ENCODE measurements around the gene EXOSC5. TPM values are rescaled to one million over a fixed set of nuclear protein-coding genes. Genes with fewer than 3 reads are reported as not detected.
A peak's percentile ranks its signal among the peaks of the same experiment; 100 is the strongest.

The EXOSC5 gene
- total RNA-seq, 1 donor = 14.5 TPM

- no peak for TF ChIP-seq CTCF (IDR thresholded peaks at IDR 0.05; ENCODE audit: extremely low read depth, low read depth, low read length)
- DNase-seq (ENCODE audit: insufficient read length, low spot score, missing footprints) = no peak
- Histone ChIP-seq H3K36me3 (ENCODE audit: insufficient read depth, low read length) (no peaks in the 10 kb centered on the region), H3K27ac (ENCODE audit: low read depth, low read length) (peak overlapping the region; percentile 100), H3K9me3 (ENCODE audit: low read depth, low read length) (no peaks in the 10 kb centered on the region), H3K79me2 (ENCODE audit: insufficient read depth, low read length) (peaks cover 24% of the 10 kb centered on the region), H3K4me1 (ENCODE audit: insufficient read depth, low read length) (peaks cover 18% of the 10 kb centered on the region), H4K20me1 (ENCODE audit: insufficient read depth, low read length) (no peaks in the 10 kb centered on the region), H3K4me3 (ENCODE audit: insufficient read depth, low read length) (peak overlapping the region; percentile 99), H3K4me2 (ENCODE audit: insufficient read depth, low read length) (peak overlapping the region; percentile 98), H3K27me3 (ENCODE audit: insufficient read depth, low read length) (no peaks in the 10 kb centered on the region), H2AFZ (ENCODE audit: low read length) (no peak overlapping the region)
Measured at GRCh38 chr19:41398598-41398997, 1.4 kb upstream of the EXOSC5 start.

- H3K79me2 ChIP-seq (ENCODE audit: insufficient read depth, low read length) = peaks cover 20% of the 10 kb centered on the region
- TF ChIP-seq CTCF (IDR thresholded peaks at IDR 0.05; ENCODE audit: extremely low read depth, low read depth, low read length) = no peak
- no peaks in the 10 kb centered on the region for H4K20me1 ChIP-seq (ENCODE audit: insufficient read depth, low read length)
- H3K4me2 ChIP-seq (ENCODE audit: insufficient read depth, low read length) = peak overlapping the region; percentile 98
- peaks cover 18% of the 10 kb centered on the region for H3K4me1 ChIP-seq (ENCODE audit: insufficient read depth, low read length)
- H3K27ac ChIP-seq (ENCODE audit: low read depth, low read length) = peak overlapping the region; percentile 100
- H2AFZ ChIP-seq (ENCODE audit: low read length) = peak overlapping the region; percentile 91
- H3K9me3 ChIP-seq (ENCODE audit: low read depth, low read length) = no peaks in the 10 kb centered on the region
- H3K36me3 ChIP-seq (ENCODE audit: insufficient read depth, low read length) = no peaks in the 10 kb centered on the region
- H3K4me3 ChIP-seq (ENCODE audit: insufficient read depth, low read length) = peak overlapping the region; percentile 99
- H3K27me3 ChIP-seq (ENCODE audit: insufficient read depth, low read length) = no peaks in the 10 kb centered on the region
- DNase-seq (ENCODE audit: insufficient read length, low spot score, missing footprints) = no peak
Measured at GRCh38 chr19:41398050-41398418, 875 bp upstream of the EXOSC5 start.

GRCh38 chr19:41395355-41395754 is 1.8 kb downstream of the EXOSC5 start:
- no peak overlapping the region for H2AFZ ChIP-seq (ENCODE audit: low read length)
- no peak for DNase-seq (ENCODE audit: insufficient read length, low spot score, missing footprints)
- peaks cover 18% of the 10 kb centered on the region for H3K4me1 ChIP-seq (ENCODE audit: insufficient read depth, low read length)
- H3K9me3 ChIP-seq (ENCODE audit: low read depth, low read length) = no peaks in the 10 kb centered on the region
- peaks cover 17% of the 10 kb centered on the region for H3K79me2 ChIP-seq (ENCODE audit: insufficient read depth, low read length)
- no peak overlapping the region for H3K4me2 ChIP-seq (ENCODE audit: insufficient read depth, low read length)
- peaks cover 9% of the 10 kb centered on the region for H3K36me3 ChIP-seq (ENCODE audit: insufficient read depth, low read length)
- no peak overlapping the region for H3K4me3 ChIP-seq (ENCODE audit: insufficient read depth, low read length)
- H3K27me3 ChIP-seq (ENCODE audit: insufficient read depth, low read length) = no peaks in the 10 kb centered on the region
- no peak for TF ChIP-seq CTCF (IDR thresholded peaks at IDR 0.05; ENCODE audit: extremely low read depth, low read depth, low read length)
- no peak overlapping the region for H3K27ac ChIP-seq (ENCODE audit: low read depth, low read length)
- H4K20me1 ChIP-seq (ENCODE audit: insufficient read depth, low read length) = no peaks in the 10 kb centered on the region

GRCh38 chr19:41392775-41393174 is 4.4 kb downstream of the EXOSC5 start:
- no peak overlapping the region for H3K27ac ChIP-seq (ENCODE audit: low read depth, low read length)
- no peak for DNase-seq (ENCODE audit: insufficient read length, low spot score, missing footprints)
- peaks cover 12% of the 10 kb centered on the region for H3K36me3 ChIP-seq (ENCODE audit: insufficient read depth, low read length)
- no peaks in the 10 kb centered on the region for H3K9me3 ChIP-seq (ENCODE audit: low read depth, low read length)
- H3K4me3 ChIP-seq (ENCODE audit: insufficient read depth, low read length) = no peak overlapping the region
- H3K27me3 ChIP-seq (ENCODE audit: insufficient read depth, low read length) = no peaks in the 10 kb centered on the region
- H3K4me2 ChIP-seq (ENCODE audit: insufficient read depth, low read length) = no peak overlapping the region
- peaks cover 8% of the 10 kb centered on the region for H3K4me1 ChIP-seq (ENCODE audit: insufficient read depth, low read length)
- H4K20me1 ChIP-seq (ENCODE audit: insufficient read depth, low read length) = peaks cover 3% of the 10 kb centered on the region
- H3K79me2 ChIP-seq (ENCODE audit: insufficient read depth, low read length) = peaks cover 2% of the 10 kb centered on the region
- H2AFZ ChIP-seq (ENCODE audit: low read length) = no peak overlapping the region
- no peak for TF ChIP-seq CTCF (IDR thresholded peaks at IDR 0.05; ENCODE audit: extremely low read depth, low read depth, low read length)
